Natural killer cell (primary cell): ENCODE data around the gene USP37. TPM values are rescaled to one million over a fixed set of nuclear protein-coding genes. Genes with fewer than 3 reads are reported as not detected.

ENCODE experiments used
- ATAC-seq, 3 donors: fragments of 150-1000 bp in 2 of 3; fragments of 200-7000 bp in 1 of 3; cut with Tn5 transposase; 1 replicate in 1 of 3; 2 replicates in 2 of 3; pipeline ENCODE4 v1.10.0; 2021; ENCODE audit warnings: mild to moderate bottlenecking in 2 of 3, moderate library complexity in 2 of 3
- DNase-seq, 2 donors: peaks; one replicate each; pipeline versions ENCODE4 v3.0.0 to v3.0.0-alpha.2; 2013 to 2021; ENCODE audit warnings: mixed read lengths in 1 of 2
- H3K27ac ChIP-seq: one replicate; pipeline ENCODE4 v1.5.1; 2013; ENCODE audit warnings: mild to moderate bottlenecking, low read length
- H3K27me3 ChIP-seq: one replicate; pipeline ENCODE4 v1.6.1; 2013; ENCODE audit warnings: low read length; ENCODE audit not compliant: control insufficient read depth, insufficient read depth
- H3K36me3 ChIP-seq: one replicate; pipeline ENCODE4 v1.6.1; 2013; ENCODE audit warnings: low read length; ENCODE audit not compliant: control insufficient read depth, insufficient read depth
- H3K4me1 ChIP-seq: one replicate; pipeline ENCODE4 v1.6.1; 2013; ENCODE audit warnings: low read length; ENCODE audit not compliant: control insufficient read depth, insufficient read depth
- H3K4me3 ChIP-seq: one replicate; pipeline ENCODE4 v1.5.1; 2013; ENCODE audit warnings: low read length
- H3K9me3 ChIP-seq: one replicate; pipeline ENCODE4 v1.6.1; 2013; ENCODE audit warnings: low read length; ENCODE audit not compliant: control insufficient read depth, insufficient read depth
- H3K27ac Mint-ChIP-seq, 2 donors: one replicate each; pipeline ENCODE4 v1.8.0; 2022; ENCODE audit warnings: mild to moderate bottlenecking in 2 of 2, mixed read lengths in 2 of 2, moderate library complexity in 1 of 2
- H3K27me3 Mint-ChIP-seq, 2 donors: one replicate each; pipeline ENCODE4 v1.8.0; 2022; ENCODE audit warnings: low read depth in 2 of 2, mixed read lengths in 2 of 2
- H3K36me3 Mint-ChIP-seq: one replicate; pipeline ENCODE4 v1.8.0; 2022; ENCODE audit warnings: mixed read lengths
- H3K4me1 Mint-ChIP-seq, 2 donors: one replicate each; pipeline ENCODE4 v1.8.0; 2022; ENCODE audit warnings: mixed read lengths in 2 of 2
- H3K4me3 Mint-ChIP-seq: one replicate; pipeline ENCODE4 v1.8.0; 2022; ENCODE audit warnings: mild to moderate bottlenecking, moderate library complexity, mixed read lengths
- H3K9me3 Mint-ChIP-seq, 2 donors: one replicate each; pipeline ENCODE4 v1.8.0; 2022; ENCODE audit warnings: mixed read lengths in 2 of 2
- WGBS: methylation state at CpG from one replicate; pipeline ENCODE4 v1.1.7; 2013; ENCODE audit warnings: missing lambda C conversion rate; ENCODE audit not compliant: insufficient coverage; 5-methylcytosine and 5-hydroxymethylcytosine counted together
- intact Hi-C: fragments of 100-400 bp; cut with micrococcal nuclease; formaldehyde crosslinking; loops from one replicate; pipeline ENCODE4 v1.14.2; 2022
- total RNA-seq, 4 donors: library from RNA; stranded (reverse); fragments of 120-200 nt in 1 of 4; gene quantifications; one replicate each; pipeline versions ENCODE4 v1.2.3 to v1.2.4, GENCODE V29; 2013 to 2022
- TF ChIP-seq, protein P1 (sequence below): fragments of 200-600 bp; IDR thresholded peaks from one replicate; pipeline ENCODE4 v1.8.0; 2022; ENCODE audit warnings: antibody characterized with exemption

USP37 gene
- total RNA-seq, 3 donors from 2014 or later (not counting 1 experiment from before 2014, with no cell fraction given), result 18.3 to 26.2 (median 21.6) TPM

DNA sequence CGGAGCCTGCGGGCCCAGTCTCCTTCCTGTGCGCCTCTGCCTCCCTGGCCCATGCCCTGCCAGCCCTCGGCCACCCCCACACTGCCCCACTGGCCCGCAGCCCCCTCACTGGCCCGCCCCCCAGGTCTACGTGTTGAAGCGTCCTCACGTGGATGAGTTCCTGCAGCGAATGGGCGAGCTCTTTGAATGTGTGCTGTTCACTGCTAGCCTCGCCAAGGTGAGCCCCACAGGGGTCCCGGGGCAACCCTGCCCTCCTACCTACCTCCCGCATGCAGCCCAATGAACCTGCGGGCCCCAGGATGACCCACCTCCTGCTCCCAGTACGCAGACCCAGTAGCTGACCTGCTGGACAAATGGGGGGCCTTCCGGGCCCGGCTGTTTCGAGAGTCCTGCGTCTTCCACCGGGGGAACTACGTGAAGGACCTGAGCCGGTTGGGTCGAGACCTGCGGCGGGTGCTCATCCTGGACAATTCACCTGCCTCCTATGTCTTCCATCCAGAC lies 165.2 kb downstream of the USP37 start:
- no peaks in the 10 kb centered on the region for H3K9me3 ChIP-seq
- H3K9me3 Mint-ChIP-seq, result no peaks in the 10 kb centered on the region
- H3K27ac Mint-ChIP-seq, result peak overlapping the region; percentile 96 to 98
- no peak for ATAC-seq
- peaks cover 52 to 75% of the 10 kb centered on the region in 2 donors for H3K4me1 Mint-ChIP-seq
- H3K36me3 Mint-ChIP-seq, result no peaks in the 10 kb centered on the region
- peaks cover 42% of the 10 kb centered on the region for H3K36me3 ChIP-seq
- H3K27ac ChIP-seq, result no peak overlapping the region
- WGBS, result 92% methylated on average over 26 of the region's 26 CpGs
- H3K4me1 ChIP-seq, result peaks cover 79% of the 10 kb centered on the region
- no peaks in the 10 kb centered on the region for H3K27me3 ChIP-seq
- H3K27me3 Mint-ChIP-seq, result no peaks in the 10 kb centered on the region
- no peak for DNase-seq
- H3K4me3 ChIP-seq, result no peak overlapping the region
- TF ChIP-seq, protein P1, sequence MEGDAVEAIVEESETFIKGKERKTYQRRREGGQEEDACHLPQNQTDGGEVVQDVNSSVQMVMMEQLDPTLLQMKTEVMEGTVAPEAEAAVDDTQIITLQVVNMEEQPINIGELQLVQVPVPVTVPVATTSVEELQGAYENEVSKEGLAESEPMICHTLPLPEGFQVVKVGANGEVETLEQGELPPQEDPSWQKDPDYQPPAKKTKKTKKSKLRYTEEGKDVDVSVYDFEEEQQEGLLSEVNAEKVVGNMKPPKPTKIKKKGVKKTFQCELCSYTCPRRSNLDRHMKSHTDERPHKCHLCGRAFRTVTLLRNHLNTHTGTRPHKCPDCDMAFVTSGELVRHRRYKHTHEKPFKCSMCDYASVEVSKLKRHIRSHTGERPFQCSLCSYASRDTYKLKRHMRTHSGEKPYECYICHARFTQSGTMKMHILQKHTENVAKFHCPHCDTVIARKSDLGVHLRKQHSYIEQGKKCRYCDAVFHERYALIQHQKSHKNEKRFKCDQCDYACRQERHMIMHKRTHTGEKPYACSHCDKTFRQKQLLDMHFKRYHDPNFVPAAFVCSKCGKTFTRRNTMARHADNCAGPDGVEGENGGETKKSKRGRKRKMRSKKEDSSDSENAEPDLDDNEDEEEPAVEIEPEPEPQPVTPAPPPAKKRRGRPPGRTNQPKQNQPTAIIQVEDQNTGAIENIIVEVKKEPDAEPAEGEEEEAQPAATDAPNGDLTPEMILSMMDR, result no peak
- intact Hi-C loops, result no loop called here
- H3K4me3 Mint-ChIP-seq, result peak overlapping the region; percentile 69

DNA sequence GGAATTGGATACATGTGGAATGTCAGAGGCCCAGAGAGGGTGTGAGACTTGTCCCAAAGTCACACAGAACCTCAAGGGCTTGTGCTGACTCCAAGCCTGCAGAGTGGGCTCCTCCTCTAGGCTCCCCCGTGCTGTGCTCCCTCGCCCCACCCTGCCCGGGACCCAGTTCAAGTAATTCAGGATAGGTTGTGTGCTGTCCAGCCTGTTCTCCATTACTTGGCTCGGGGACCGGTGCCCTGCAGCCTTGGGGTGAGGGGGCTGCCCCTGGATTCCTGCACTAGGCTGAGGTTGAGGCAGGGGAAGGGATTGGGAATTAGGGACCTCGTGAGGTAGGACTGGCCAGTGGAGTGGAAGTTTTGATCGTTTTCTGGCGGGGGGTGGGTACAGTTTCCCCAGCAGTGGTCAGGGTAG lies 165.7 kb downstream of the USP37 start:
- Mint-ChIP-seq H3K27me3 (no peaks in the 10 kb centered on the region), H3K4me1 (peaks cover 49 to 75% of the 10 kb centered on the region in 2 donors), H3K9me3 (no peaks in the 10 kb centered on the region), H3K27ac (peak overlapping the region; percentile 98), H3K36me3 (no peaks in the 10 kb centered on the region), H3K4me3 (no peak overlapping the region)
- intact Hi-C loops, result no loop called here
- ATAC-seq, result no peak
- no peaks in the 10 kb centered on the region for H3K27me3 ChIP-seq
- whole genome bisulfite sequencing, result 93% methylated on average over 8 of the region's 8 CpGs
- H3K36me3 ChIP-seq, result peaks cover 42% of the 10 kb centered on the region
- no peaks in the 10 kb centered on the region for H3K9me3 ChIP-seq
- DNase-seq, result no peak
- TF ChIP-seq, protein P1, result no peak
- no peak overlapping the region for H3K27ac ChIP-seq
- peaks cover 79% of the 10 kb centered on the region for H3K4me1 ChIP-seq
- H3K4me3 ChIP-seq, result no peak overlapping the region

DNA sequence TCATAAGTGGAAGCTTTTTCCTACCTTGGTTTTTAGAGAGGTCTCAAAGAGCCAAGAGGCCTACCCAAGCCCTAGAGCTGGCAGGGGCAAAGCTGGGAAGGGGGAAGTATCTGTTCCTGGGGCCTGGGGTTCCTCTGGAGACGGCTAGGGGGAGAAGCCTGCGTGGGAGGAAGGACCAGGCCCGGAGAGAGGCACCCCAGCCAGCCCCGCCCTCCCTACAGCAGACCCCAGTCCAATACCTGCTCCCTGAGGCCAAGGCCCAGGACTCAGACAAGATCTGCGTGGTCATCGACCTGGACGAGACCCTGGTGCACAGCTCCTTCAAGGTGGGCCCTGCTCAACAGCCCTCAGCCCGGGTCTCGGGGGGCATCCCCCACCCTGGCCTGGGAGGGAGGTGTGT lies 166.3 kb downstream of the USP37 start:
- no peaks in the 10 kb centered on the region for H3K27me3 Mint-ChIP-seq
- no peaks in the 10 kb centered on the region for H3K36me3 Mint-ChIP-seq
- ATAC-seq (no peak), DNase-seq (no peak)
- H3K9me3 ChIP-seq, result no peaks in the 10 kb centered on the region
- peak overlapping the region; percentile 98 for H3K27ac Mint-ChIP-seq
- peak overlapping the region; percentile 21 for H3K27ac ChIP-seq
- peak overlapping the region; percentile 95 for H3K4me3 Mint-ChIP-seq
- TF ChIP-seq, protein P1, result no peak
- H3K36me3 ChIP-seq, result peaks cover 42% of the 10 kb centered on the region
- no peaks in the 10 kb centered on the region for H3K27me3 ChIP-seq
- intact Hi-C loops, result no loop called here
- 73% methylated on average over 9 of the region's 9 CpGs for WGBS
- H3K9me3 Mint-ChIP-seq, result no peaks in the 10 kb centered on the region
- peaks cover 49 to 75% of the 10 kb centered on the region in 2 donors for H3K4me1 Mint-ChIP-seq
- peak overlapping the region; percentile 92 for H3K4me3 ChIP-seq
- H3K4me1 ChIP-seq, result peaks cover 79% of the 10 kb centered on the region
